ENCODE measurements around the gene ERICH4.
"Not testable (repeated sequence)": the region's sequence is repeated elsewhere in the genome, so short reads cannot be mapped to it uniquely, and the experiment has no call there.

The ERICH4 gene

GRCh38 chr19:41415154-41415571, 27.8 kb upstream of the ERICH4 start:
- DNase-seq, result no peak

GRCh38 chr19:41416194-41416674, 26.7 kb upstream of the ERICH4 start:
- no peak for DNase-seq

- no peak for DNase-seq
Measured at GRCh38 chr19:41420101-41420880, 22.7 kb upstream of the ERICH4 start.

- no peak for DNase-seq
Measured at GRCh38 chr19:41421314-41421713, 21.6 kb upstream of the ERICH4 start.

- DNase-seq, result no peak
Measured at GRCh38 chr19:41421973-41422372, 21.0 kb upstream of the ERICH4 start.

- no peak for DNase-seq
Measured at GRCh38 chr19:41422456-41422855, 20.5 kb upstream of the ERICH4 start.

- no peak for DNase-seq
Measured at GRCh38 chr19:41422955-41423354, 20.0 kb upstream of the ERICH4 start.

- no peak for DNase-seq
Measured at GRCh38 chr19:41424335-41425173, 18.4 kb upstream of the ERICH4 start.

- DNase-seq, result no peak
Measured at GRCh38 chr19:41425174-41426115, 17.5 kb upstream of the ERICH4 start.

- no peak for DNase-seq
Measured at GRCh38 chr19:41426116-41426841, 16.7 kb upstream of the ERICH4 start.

- peak; percentile 83 for DNase-seq
Measured at GRCh38 chr19:41426952-41427646, 15.9 kb upstream of the ERICH4 start, which contains the start of gene B3GNT8. TSS of gene B3GNT8 (minus strand) at chr19:41427374. CDS start at chr19:41426778, 596 bp downstream.

- DNase-seq, result no peak
Measured at GRCh38 chr19:41427647-41428480, 15.1 kb upstream of the ERICH4 start.

GRCh38 chr19:41428481-41428859, 14.5 kb upstream of the ERICH4 start:
- no peak for DNase-seq

- DNase-seq, result no peak
Measured at GRCh38 chr19:41430922-41431321, 12.0 kb upstream of the ERICH4 start.

- DNase-seq, result no peak
Measured at GRCh38 chr19:41431426-41432386, 11.2 kb upstream of the ERICH4 start.

- DNase-seq, result no peak
Measured at GRCh38 chr19:41433171-41433570, 9.8 kb upstream of the ERICH4 start.

GRCh38 chr19:41434450-41434849, 8.5 kb upstream of the ERICH4 start:
- no peak for DNase-seq

- not testable (repeated sequence) for DNase-seq
Measured at GRCh38 chr19:41435376-41435775, 7.6 kb upstream of the ERICH4 start.

All from right hindlimb (tissue), 1 donor.